ENCODE measurements around the gene CCDC57. TPM values are rescaled to one million over a fixed set of nuclear protein-coding genes. Genes with fewer than 3 reads are reported as not detected.

CCDC57 gene
- total and polyA plus RNA-seq, 9 of the 15 experiments (the other 6 are each of a cell fraction or from before 2014, with no cell fraction given) = 0.83 to 36.2 (median 13.6) TPM

DNA sequence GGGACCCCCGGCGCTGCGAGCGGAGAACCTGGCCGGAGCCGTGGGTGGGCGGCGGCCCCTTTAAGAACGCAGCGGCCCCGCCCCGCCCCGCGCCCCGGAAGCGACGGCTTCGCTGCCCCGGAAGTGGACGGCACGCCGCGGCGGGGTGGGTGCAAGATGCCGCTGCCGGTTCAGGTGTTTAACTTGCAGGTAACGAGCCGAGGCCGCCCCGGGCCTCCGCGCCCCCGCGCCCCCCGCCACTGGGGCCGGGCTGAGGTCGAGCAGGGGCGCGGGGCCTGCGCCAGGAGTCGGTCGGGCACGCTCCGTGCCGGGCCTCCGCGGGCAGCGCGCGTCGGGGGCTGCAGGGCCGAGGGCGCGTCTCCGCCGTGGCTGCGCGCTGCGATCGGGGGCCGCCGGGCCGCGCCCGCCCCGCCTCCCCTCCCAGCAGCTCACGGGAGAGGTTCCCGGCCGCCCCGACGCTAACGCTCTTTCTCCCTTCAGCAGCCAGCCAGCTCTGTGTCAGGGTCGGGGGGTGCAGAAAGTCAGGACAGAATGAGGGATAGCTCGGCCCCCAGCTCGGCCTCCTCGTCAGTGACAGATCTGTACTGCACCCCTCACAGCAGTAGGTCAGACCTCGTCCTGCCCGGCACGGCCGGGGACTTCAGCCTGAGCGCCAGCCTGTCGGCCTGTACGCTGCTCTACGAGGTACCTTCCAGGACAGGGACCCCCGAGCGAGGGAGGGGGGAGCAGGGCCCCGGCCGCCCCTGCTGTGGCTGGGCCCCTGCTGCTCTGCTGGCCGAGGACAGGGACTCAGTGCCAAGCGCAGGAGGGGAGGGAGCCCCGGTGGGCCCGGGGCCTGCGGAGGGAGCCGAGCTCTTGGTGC is 160.6 kb downstream of the CCDC57 start, which contains the start of the genes GPS1 and RFNG (continued):
- TF ChIP-seq, protein P1, sequence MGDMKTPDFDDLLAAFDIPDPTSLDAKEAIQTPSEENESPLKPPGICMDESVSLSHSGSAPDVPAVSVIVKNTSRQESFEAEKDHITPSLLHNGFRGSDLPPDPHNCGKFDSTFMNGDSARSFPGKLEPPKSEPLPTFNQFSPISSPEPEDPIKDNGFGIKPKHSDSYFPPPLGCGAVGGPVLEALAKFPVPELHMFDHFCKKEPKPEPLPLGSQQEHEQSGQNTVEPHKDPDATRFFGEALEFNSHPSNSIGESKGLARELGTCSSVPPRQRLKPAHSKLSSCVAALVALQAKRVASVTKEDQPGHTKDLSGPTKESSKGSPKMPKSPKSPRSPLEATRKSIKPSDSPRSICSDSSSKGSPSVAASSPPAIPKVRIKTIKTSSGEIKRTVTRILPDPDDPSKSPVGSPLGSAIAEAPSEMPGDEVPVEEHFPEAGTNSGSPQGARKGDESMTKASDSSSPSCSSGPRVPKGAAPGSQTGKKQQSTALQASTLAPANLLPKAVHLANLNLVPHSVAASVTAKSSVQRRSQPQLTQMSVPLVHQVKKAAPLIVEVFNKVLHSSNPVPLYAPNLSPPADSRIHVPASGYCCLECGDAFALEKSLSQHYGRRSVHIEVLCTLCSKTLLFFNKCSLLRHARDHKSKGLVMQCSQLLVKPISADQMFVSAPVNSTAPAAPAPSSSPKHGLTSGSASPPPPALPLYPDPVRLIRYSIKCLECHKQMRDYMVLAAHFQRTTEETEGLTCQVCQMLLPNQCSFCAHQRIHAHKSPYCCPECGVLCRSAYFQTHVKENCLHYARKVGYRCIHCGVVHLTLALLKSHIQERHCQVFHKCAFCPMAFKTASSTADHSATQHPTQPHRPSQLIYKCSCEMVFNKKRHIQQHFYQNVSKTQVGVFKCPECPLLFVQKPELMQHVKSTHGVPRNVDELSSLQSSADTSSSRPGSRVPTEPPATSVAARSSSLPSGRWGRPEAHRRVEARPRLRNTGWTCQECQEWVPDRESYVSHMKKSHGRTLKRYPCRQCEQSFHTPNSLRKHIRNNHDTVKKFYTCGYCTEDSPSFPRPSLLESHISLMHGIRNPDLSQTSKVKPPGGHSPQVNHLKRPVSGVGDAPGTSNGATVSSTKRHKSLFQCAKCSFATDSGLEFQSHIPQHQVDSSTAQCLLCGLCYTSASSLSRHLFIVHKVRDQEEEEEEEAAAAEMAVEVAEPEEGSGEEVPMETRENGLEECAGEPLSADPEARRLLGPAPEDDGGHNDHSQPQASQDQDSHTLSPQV (IDR thresholded peaks at IDR 0.05) = peak; percentile 37; the same call in 1 of the 2 replicates
- TF ChIP-seq GABPA (tag; conservative IDR thresholded peaks at IDR 0.05; ENCODE audit: low read depth) = peak; percentile 99
- TF ChIP-seq KDM4B (IDR thresholded peaks at IDR 0.05; ENCODE audit: borderline replicate concordance in 2 of 2, low read depth in 1 of 2) = peak in 1 of 2 experiments; percentile 89; a peak in 2 of 4 replicates
- TF ChIP-seq NONO (IDR thresholded peaks at IDR 0.05; ENCODE audit: low read depth in 2 of 2, low read length in 1 of 2) = peak in 1 of 2 experiments; percentile 67; a peak in 1 of 4 replicates
- peak; percentile 76 for TF ChIP-seq HCFC1 (IDR thresholded peaks at IDR 0.05; ENCODE audit: low read depth, low read length)
- no peak for TF ChIP-seq TRIM28 (IDR thresholded peaks at IDR 0.05)
- no peak for TF ChIP-seq ZNF263 (CRISPR knock-in tag; IDR thresholded peaks at IDR 0.05; ENCODE audit: borderline replicate concordance)
- TF ChIP-seq MAZ (CRISPR knock-in tag; conservative IDR thresholded peaks at IDR 0.05 in 1 of 2, IDR thresholded peaks at IDR 0.05 in 1 of 2) = peak; percentile 70 to 72
- peak; percentile 64 to 66; a peak in 1 of 4 replicates for TF ChIP-seq SIN3A (IDR thresholded peaks at IDR 0.05; ENCODE audit: borderline replicate concordance in 2 of 2, control insufficient read depth in 1 of 2, low read depth in 2 of 2, low read length in 2 of 2)
- no peak for TF ChIP-seq MCM5 (IDR thresholded peaks at IDR 0.05; ENCODE audit: low read depth)
- peak; percentile 59; the same call in 1 of the 2 replicates for TF ChIP-seq PHF8 (IDR thresholded peaks at IDR 0.05; ENCODE audit: borderline replicate concordance, low read length)
- peak; percentile 95 for TF ChIP-seq NR2C1 (IDR thresholded peaks at IDR 0.05)
- peak; percentile 96 for TF ChIP-seq NR2C1 (tag; IDR thresholded peaks at IDR 0.05)
- no peak for TF ChIP-seq DIDO1 (tag; IDR thresholded peaks at IDR 0.05; ENCODE audit: low read depth)
- peak; percentile 83 for TF ChIP-seq CREM (IDR thresholded peaks at IDR 0.05; ENCODE audit: low read depth)
- TF ChIP-seq, protein P2, sequence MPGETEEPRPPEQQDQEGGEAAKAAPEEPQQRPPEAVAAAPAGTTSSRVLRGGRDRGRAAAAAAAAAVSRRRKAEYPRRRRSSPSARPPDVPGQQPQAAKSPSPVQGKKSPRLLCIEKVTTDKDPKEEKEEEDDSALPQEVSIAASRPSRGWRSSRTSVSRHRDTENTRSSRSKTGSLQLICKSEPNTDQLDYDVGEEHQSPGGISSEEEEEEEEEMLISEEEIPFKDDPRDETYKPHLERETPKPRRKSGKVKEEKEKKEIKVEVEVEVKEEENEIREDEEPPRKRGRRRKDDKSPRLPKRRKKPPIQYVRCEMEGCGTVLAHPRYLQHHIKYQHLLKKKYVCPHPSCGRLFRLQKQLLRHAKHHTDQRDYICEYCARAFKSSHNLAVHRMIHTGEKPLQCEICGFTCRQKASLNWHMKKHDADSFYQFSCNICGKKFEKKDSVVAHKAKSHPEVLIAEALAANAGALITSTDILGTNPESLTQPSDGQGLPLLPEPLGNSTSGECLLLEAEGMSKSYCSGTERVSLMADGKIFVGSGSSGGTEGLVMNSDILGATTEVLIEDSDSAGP (CRISPR knock-in tag; IDR thresholded peaks at IDR 0.05) = peak; percentile 95
- peak; percentile 40; the same call in 1 of the 2 replicates for TF ChIP-seq CREB1 (IDR thresholded peaks at IDR 0.05)
- no peak for TF ChIP-seq CREB1 (CRISPR knock-in tag; IDR thresholded peaks at IDR 0.05)
- TF ChIP-seq KLF1 (tag; IDR thresholded peaks at IDR 0.05) = no peak
- TF ChIP-seq FOS (IDR thresholded peaks at IDR 0.05; ENCODE audit: extremely low read depth, insufficient read length) = no peak
- TF ChIP-seq RB1 (IDR thresholded peaks at IDR 0.05; ENCODE audit: low read depth) = peak; percentile 73; the same call in 1 of the 2 replicates
- TF ChIP-seq ZFX (CRISPR knock-in tag; IDR thresholded peaks at IDR 0.05) = peak; percentile 28
